ENCODE results near the gene TEPSIN.

Gene TEPSIN

GRCh38 chr17:81207610-81208581 lies 31.0 kb downstream of the TEPSIN start:
- POLR2A ChIA-PET, result no interaction called here
- no peak overlapping the region for H3K4me3 ChIP-seq (ENCODE audit: control insufficient read depth in 1 of 7, extremely low read depth in 1 of 7, insufficient read depth in 4 of 7, low read depth in 2 of 7, low read length in 6 of 7)
- peaks cover 3 to 35% (median 18%) of the 10 kb centered on the region in 4 experiments for H3K36me3 ChIP-seq (ENCODE audit: control insufficient read depth in 4 of 4, insufficient read depth in 4 of 4, low read length in 3 of 4)
- DNase-seq, result peak; percentile 79 to 95 (median 92)
- CTCF ChIA-PET, result interaction anchor here (1.5 to 2.0 kb wide), 2 partner anchors 10 to 66 kb away, joined by 5 to 7 read pairs; no protein-coding TSS in a partner anchor
- H3K27me3 ChIP-seq (replicated peaks in 2 of 5; ENCODE audit: control insufficient read depth in 4 of 5, insufficient read depth in 5 of 5, low read length in 4 of 5), result no peaks in the 10 kb centered on the region
- H3K27ac ChIP-seq (ENCODE audit: insufficient read depth in 1 of 2, low read depth in 1 of 2, low read length in 2 of 2, poor library complexity in 1 of 2, severe bottlenecking in 2 of 2), result no peak overlapping the region
- 72% methylated on average over 18 of the region's 21 CpGs for WGBS (ENCODE audit: insufficient coverage)
- H3K4me1 ChIP-seq (ENCODE audit: control extremely low read depth in 1 of 4, control insufficient read depth in 4 of 4, insufficient read depth in 4 of 4, low read length in 3 of 4), result peaks cover 0 to 24% (median 14%) of the 10 kb centered on the region in 4 experiments
- H3K9me3 ChIP-seq (ENCODE audit: control extremely low read depth in 1 of 5, control insufficient read depth in 4 of 5, insufficient read depth in 2 of 5, low read depth in 1 of 5, low read length in 4 of 5), result no peaks in the 10 kb centered on the region

DNA sequence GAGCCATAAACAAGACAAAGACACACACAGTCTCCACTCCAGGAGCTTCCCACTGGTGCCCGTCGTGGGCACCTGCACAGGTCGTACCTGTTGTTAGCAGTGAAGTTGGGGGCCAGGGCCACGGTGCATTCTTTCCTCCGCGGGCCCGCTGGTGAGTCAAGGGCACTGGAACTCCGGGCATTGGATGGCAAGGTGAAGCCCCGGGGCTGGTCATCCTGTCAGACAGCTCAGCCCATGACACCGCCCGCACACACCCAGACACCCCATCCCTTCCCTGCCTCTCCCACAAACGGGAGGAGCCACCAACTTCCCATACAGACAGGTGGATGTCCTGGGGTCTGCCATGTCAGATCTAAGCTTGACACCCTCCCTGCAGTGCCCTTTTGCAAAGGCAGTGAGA lies 32.2 kb downstream of the TEPSIN start:
- H3K27me3 ChIP-seq (replicated peaks in 2 of 5; ENCODE audit: control insufficient read depth in 4 of 5, insufficient read depth in 5 of 5, low read length in 4 of 5), result no peaks in the 10 kb centered on the region
- POLR2A ChIA-PET, result no interaction called here
- peaks cover 3 to 35% (median 22%) of the 10 kb centered on the region in 4 experiments for H3K36me3 ChIP-seq (ENCODE audit: control insufficient read depth in 4 of 4, insufficient read depth in 4 of 4, low read length in 3 of 4)
- H3K27ac ChIP-seq (ENCODE audit: insufficient read depth in 1 of 2, low read depth in 1 of 2, low read length in 2 of 2, poor library complexity in 1 of 2, severe bottlenecking in 2 of 2), result no peak overlapping the region
- peaks cover 0 to 24% (median 14%) of the 10 kb centered on the region in 4 experiments for H3K4me1 ChIP-seq (ENCODE audit: control extremely low read depth in 1 of 4, control insufficient read depth in 4 of 4, insufficient read depth in 4 of 4, low read length in 3 of 4)
- WGBS (ENCODE audit: insufficient coverage), result 98% methylated on average over 7 of the region's 12 CpGs
- CTCF ChIA-PET, result interaction anchor here (2.0 kb wide), 1 partner anchor 9 kb away, joined by 5 read pairs; no protein-coding TSS in a partner anchor
- no peak for DNase-seq
- no peak overlapping the region for H3K4me3 ChIP-seq (ENCODE audit: control insufficient read depth in 1 of 7, extremely low read depth in 1 of 7, insufficient read depth in 4 of 7, low read depth in 2 of 7, low read length in 6 of 7)
- H3K9me3 ChIP-seq (ENCODE audit: control extremely low read depth in 1 of 5, control insufficient read depth in 4 of 5, insufficient read depth in 2 of 5, low read depth in 1 of 5, low read length in 4 of 5), result no peaks in the 10 kb centered on the region

GRCh38 chr17:81206166-81206565 lies 32.7 kb downstream of the TEPSIN start:
- H3K4me1 ChIP-seq (ENCODE audit: control extremely low read depth in 1 of 4, control insufficient read depth in 4 of 4, insufficient read depth in 4 of 4, low read length in 3 of 4), result peaks cover 0 to 20% (median 12%) of the 10 kb centered on the region in 4 experiments
- ChIA-PET POLR2A (no interaction called here), CTCF (interaction anchor here (0.7 to 2.0 kb wide), 3 partner anchors 8 to 63 kb away, joined by 3 to 9 read pairs (median 5); partner anchors contain the start of genes NDUFAF8 and TEPSIN)
- H3K4me3 ChIP-seq (ENCODE audit: control insufficient read depth in 1 of 7, extremely low read depth in 1 of 7, insufficient read depth in 4 of 7, low read depth in 2 of 7, low read length in 6 of 7), result no peak overlapping the region
- no peaks in the 10 kb centered on the region for H3K9me3 ChIP-seq (ENCODE audit: control extremely low read depth in 1 of 5, control insufficient read depth in 4 of 5, insufficient read depth in 2 of 5, low read depth in 1 of 5, low read length in 4 of 5)
- H3K27me3 ChIP-seq (replicated peaks in 2 of 5; ENCODE audit: control insufficient read depth in 4 of 5, insufficient read depth in 5 of 5, low read length in 4 of 5), result no peaks in the 10 kb centered on the region
- DNase-seq, result no peak
- peaks cover 3 to 35% (median 23%) of the 10 kb centered on the region in 4 experiments for H3K36me3 ChIP-seq (ENCODE audit: control insufficient read depth in 4 of 4, insufficient read depth in 4 of 4, low read length in 3 of 4)
- WGBS (ENCODE audit: insufficient coverage), result 93% methylated on average over 3 of the region's 4 CpGs
- no peak overlapping the region for H3K27ac ChIP-seq (ENCODE audit: insufficient read depth in 1 of 2, low read depth in 1 of 2, low read length in 2 of 2, poor library complexity in 1 of 2, severe bottlenecking in 2 of 2)

DNA sequence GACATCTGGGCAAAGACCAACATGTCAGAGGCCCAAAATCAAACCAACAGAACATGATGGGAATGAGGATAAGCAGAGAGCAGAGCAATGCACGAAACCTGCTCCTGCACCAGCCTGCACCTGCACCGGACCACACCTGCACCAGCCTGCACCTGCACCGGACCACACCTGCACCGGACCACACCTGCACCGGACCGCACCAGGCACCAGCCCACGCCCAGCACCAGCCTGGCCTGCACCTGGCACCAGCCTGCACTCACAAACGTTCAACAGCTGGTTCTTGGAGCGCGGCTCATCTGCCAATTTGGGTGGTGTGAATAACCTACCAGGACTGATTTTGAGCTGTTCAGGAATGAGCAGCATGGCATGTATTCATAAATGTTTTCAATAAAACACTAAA lies 34.3 kb downstream of the TEPSIN start:
- WGBS (ENCODE audit: insufficient coverage), result 95% methylated on average over 4 of the region's 10 CpGs

DNA sequence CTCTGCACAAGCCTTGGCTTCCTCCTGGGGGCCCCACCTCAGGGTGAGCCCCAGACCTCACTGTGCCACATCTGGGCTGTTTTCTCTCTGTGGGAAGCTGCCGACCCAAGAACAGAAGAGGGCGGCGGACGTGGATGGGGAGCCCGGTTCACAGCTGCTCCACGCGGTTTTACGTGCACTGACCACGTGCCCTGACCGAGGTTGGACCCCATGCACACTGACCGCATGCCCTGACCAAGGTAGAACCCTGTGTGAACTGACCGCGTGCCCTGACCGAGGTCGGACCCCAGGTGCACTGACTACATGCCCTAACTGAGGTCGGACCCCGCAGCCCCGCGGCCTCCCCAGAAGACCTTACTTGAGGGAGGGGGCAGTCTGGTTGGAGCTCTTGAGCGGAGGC lies 35.7 kb downstream of the TEPSIN start:
- H3K9me3 ChIP-seq (ENCODE audit: control extremely low read depth in 1 of 5, control insufficient read depth in 4 of 5, insufficient read depth in 2 of 5, low read depth in 1 of 5, low read length in 4 of 5), result no peaks in the 10 kb centered on the region
- H3K4me3 ChIP-seq (ENCODE audit: control insufficient read depth in 1 of 7, extremely low read depth in 1 of 7, insufficient read depth in 4 of 7, low read depth in 2 of 7, low read length in 6 of 7), result no peak overlapping the region
- H3K27ac ChIP-seq (ENCODE audit: insufficient read depth in 1 of 2, low read depth in 1 of 2, low read length in 2 of 2, poor library complexity in 1 of 2, severe bottlenecking in 2 of 2), result no peak overlapping the region
- peaks cover 3 to 45% (median 29%) of the 10 kb centered on the region in 4 experiments for H3K36me3 ChIP-seq (ENCODE audit: control insufficient read depth in 4 of 4, insufficient read depth in 4 of 4, low read length in 3 of 4)
- ChIA-PET CTCF (interaction anchor here (1.4 to 8.2 kb wide), 2 partner anchors 57 to 61 kb away, joined by 4 to 60 read pairs; no protein-coding TSS in a partner anchor), POLR2A (no interaction called here)
- H3K4me1 ChIP-seq (ENCODE audit: control extremely low read depth in 1 of 4, control insufficient read depth in 4 of 4, insufficient read depth in 4 of 4, low read length in 3 of 4), result peaks cover 0 to 15% (median 7%) of the 10 kb centered on the region in 4 experiments
- WGBS (ENCODE audit: insufficient coverage), result 97% methylated on average over 20 of the region's 20 CpGs
- no peaks in the 10 kb centered on the region for H3K27me3 ChIP-seq (replicated peaks in 2 of 5; ENCODE audit: control insufficient read depth in 4 of 5, insufficient read depth in 5 of 5, low read length in 4 of 5)
- DNase-seq, result no peak

More for the DNA sequence above, 34.3 kb downstream of the TEPSIN start:
- Histone ChIP-seq H3K4me1 (ENCODE audit: control extremely low read depth in 1 of 4, control insufficient read depth in 4 of 4, insufficient read depth in 4 of 4, low read length in 3 of 4) (peaks cover 0 to 15% (median 7%) of the 10 kb centered on the region in 4 experiments), H3K27ac (ENCODE audit: insufficient read depth in 1 of 2, low read depth in 1 of 2, low read length in 2 of 2, poor library complexity in 1 of 2, severe bottlenecking in 2 of 2) (no peak overlapping the region), H3K4me3 (ENCODE audit: control insufficient read depth in 1 of 7, extremely low read depth in 1 of 7, insufficient read depth in 4 of 7, low read depth in 2 of 7, low read length in 6 of 7) (no peak overlapping the region), H3K27me3 (replicated peaks in 2 of 5; ENCODE audit: control insufficient read depth in 4 of 5, insufficient read depth in 5 of 5, low read length in 4 of 5) (no peaks in the 10 kb centered on the region), H3K36me3 (ENCODE audit: control insufficient read depth in 4 of 4, insufficient read depth in 4 of 4, low read length in 3 of 4) (peaks cover 3 to 32% (median 23%) of the 10 kb centered on the region in 4 experiments), H3K9me3 (ENCODE audit: control extremely low read depth in 1 of 5, control insufficient read depth in 4 of 5, insufficient read depth in 2 of 5, low read depth in 1 of 5, low read length in 4 of 5) (no peaks in the 10 kb centered on the region)
- CTCF ChIA-PET, result interaction anchor here (1.2 to 8.2 kb wide), 4 partner anchors 22 to 63 kb away, joined by 3 to 60 read pairs (median 6); no protein-coding TSS in a partner anchor
- DNase-seq, result no peak
- POLR2A ChIA-PET, result no interaction called here

- H3K27me3 ChIP-seq (replicated peaks in 2 of 5; ENCODE audit: control insufficient read depth in 4 of 5, insufficient read depth in 5 of 5, low read length in 4 of 5), result no peaks in the 10 kb centered on the region
- WGBS (ENCODE audit: insufficient coverage), result 98% methylated on average over 10 of the region's 10 CpGs
- CTCF ChIA-PET, result interaction anchor here (8.2 kb wide), 1 partner anchor 60 kb away, joined by 60 read pairs; no protein-coding TSS in a partner anchor
- DNase-seq, result no peak
- peaks cover 0 to 13% (median 5%) of the 10 kb centered on the region in 4 experiments for H3K4me1 ChIP-seq (ENCODE audit: control extremely low read depth in 1 of 4, control insufficient read depth in 4 of 4, insufficient read depth in 4 of 4, low read length in 3 of 4)
- no peaks in the 10 kb centered on the region for H3K9me3 ChIP-seq (ENCODE audit: control extremely low read depth in 1 of 5, control insufficient read depth in 4 of 5, insufficient read depth in 2 of 5, low read depth in 1 of 5, low read length in 4 of 5)
- POLR2A ChIA-PET, result no interaction called here
- H3K36me3 ChIP-seq (ENCODE audit: control insufficient read depth in 4 of 4, insufficient read depth in 4 of 4, low read length in 3 of 4), result peaks cover 3 to 51% (median 30%) of the 10 kb centered on the region in 4 experiments
- H3K27ac ChIP-seq (ENCODE audit: insufficient read depth in 1 of 2, low read depth in 1 of 2, low read length in 2 of 2, poor library complexity in 1 of 2, severe bottlenecking in 2 of 2), result no peak overlapping the region
- no peak overlapping the region for H3K4me3 ChIP-seq (ENCODE audit: control insufficient read depth in 1 of 7, extremely low read depth in 1 of 7, insufficient read depth in 4 of 7, low read depth in 2 of 7, low read length in 6 of 7)
These were observed 36.5 kb downstream of the TEPSIN start for GRCh38 chr17:81202318-81202717.
